Neural cell (in vitro differentiated cells): ENCODE data around the gene NHS.

Experiments
- EP300 ChIP-seq: fragments of 450-650 bp; conservative IDR thresholded peaks from 2 replicates; pipeline ENCODE4 v1.6.1; 2014; ENCODE audit warnings: antibody characterized with exemption, mild to moderate bottlenecking, moderate library complexity; ENCODE audit not compliant: poor library complexity, severe bottlenecking
- EZH2 ChIP-seq: fragments of 200-600, 300-800 bp; shearing (Covaris generic), sonication (generic); IDR thresholded peaks from 2 replicates; pipeline ENCODE4 v1.6.1; 2014; ENCODE audit warnings: antibody characterized with exemption, low read length, borderline replicate concordance, mild to moderate bottlenecking; ENCODE audit not compliant: insufficient read depth, poor library complexity, severe bottlenecking
- SMC3 ChIP-seq: fragments of 450-650 bp; conservative IDR thresholded peaks from 2 replicates; pipeline ENCODE4 v1.6.1; 2014; ENCODE audit warnings: antibody characterized with exemption, mild to moderate bottlenecking, moderate library complexity; ENCODE audit not compliant: poor library complexity
- TF ChIP-seq, protein P1 (sequence below): fragments of 450-650 bp; IDR thresholded peaks from 2 replicates; pipeline ENCODE4 v1.5.1; 2014; ENCODE audit warnings: antibody characterized with exemption, mild to moderate bottlenecking, moderate library complexity; ENCODE audit not compliant: poor library complexity, severe bottlenecking
- TF ChIP-seq, protein P2 (sequence below): IDR thresholded peaks from 2 replicates; pipeline ENCODE4 v1.6.1; 2012; ENCODE audit warnings: borderline replicate concordance

DNA sequence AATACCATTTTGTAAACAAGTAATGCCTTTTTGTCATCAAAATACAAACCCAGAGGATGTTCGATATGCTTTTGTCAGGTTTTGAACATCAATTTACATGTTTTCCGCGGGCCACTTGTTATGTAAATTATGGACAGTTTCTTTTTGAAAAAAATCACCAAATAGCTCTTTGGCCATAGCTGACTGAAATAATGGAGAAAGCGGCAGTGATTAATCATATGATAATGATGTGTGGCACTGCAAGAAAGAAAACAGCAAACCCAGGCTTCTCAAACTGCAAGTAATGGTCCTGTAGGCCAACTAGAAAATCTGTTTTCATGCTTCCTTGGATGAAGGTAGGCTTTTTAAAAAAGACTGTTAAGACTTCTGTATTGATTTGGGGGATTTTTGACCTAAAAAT lies 346.7 kb downstream of the NHS start:
- no peak for TF ChIP-seq EZH2
- TF ChIP-seq, protein P1, sequence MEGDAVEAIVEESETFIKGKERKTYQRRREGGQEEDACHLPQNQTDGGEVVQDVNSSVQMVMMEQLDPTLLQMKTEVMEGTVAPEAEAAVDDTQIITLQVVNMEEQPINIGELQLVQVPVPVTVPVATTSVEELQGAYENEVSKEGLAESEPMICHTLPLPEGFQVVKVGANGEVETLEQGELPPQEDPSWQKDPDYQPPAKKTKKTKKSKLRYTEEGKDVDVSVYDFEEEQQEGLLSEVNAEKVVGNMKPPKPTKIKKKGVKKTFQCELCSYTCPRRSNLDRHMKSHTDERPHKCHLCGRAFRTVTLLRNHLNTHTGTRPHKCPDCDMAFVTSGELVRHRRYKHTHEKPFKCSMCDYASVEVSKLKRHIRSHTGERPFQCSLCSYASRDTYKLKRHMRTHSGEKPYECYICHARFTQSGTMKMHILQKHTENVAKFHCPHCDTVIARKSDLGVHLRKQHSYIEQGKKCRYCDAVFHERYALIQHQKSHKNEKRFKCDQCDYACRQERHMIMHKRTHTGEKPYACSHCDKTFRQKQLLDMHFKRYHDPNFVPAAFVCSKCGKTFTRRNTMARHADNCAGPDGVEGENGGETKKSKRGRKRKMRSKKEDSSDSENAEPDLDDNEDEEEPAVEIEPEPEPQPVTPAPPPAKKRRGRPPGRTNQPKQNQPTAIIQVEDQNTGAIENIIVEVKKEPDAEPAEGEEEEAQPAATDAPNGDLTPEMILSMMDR, result no peak
- no peak for TF ChIP-seq EP300
- no peak for TF ChIP-seq SMC3
- TF ChIP-seq, protein P2, sequence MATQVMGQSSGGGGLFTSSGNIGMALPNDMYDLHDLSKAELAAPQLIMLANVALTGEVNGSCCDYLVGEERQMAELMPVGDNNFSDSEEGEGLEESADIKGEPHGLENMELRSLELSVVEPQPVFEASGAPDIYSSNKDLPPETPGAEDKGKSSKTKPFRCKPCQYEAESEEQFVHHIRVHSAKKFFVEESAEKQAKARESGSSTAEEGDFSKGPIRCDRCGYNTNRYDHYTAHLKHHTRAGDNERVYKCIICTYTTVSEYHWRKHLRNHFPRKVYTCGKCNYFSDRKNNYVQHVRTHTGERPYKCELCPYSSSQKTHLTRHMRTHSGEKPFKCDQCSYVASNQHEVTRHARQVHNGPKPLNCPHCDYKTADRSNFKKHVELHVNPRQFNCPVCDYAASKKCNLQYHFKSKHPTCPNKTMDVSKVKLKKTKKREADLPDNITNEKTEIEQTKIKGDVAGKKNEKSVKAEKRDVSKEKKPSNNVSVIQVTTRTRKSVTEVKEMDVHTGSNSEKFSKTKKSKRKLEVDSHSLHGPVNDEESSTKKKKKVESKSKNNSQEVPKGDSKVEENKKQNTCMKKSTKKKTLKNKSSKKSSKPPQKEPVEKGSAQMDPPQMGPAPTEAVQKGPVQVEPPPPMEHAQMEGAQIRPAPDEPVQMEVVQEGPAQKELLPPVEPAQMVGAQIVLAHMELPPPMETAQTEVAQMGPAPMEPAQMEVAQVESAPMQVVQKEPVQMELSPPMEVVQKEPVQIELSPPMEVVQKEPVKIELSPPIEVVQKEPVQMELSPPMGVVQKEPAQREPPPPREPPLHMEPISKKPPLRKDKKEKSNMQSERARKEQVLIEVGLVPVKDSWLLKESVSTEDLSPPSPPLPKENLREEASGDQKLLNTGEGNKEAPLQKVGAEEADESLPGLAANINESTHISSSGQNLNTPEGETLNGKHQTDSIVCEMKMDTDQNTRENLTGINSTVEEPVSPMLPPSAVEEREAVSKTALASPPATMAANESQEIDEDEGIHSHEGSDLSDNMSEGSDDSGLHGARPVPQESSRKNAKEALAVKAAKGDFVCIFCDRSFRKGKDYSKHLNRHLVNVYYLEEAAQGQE, result no peak
